Mesendoderm (in vitro differentiated cells): ENCODE data around the gene SLC16A3.
"Not testable (repeated sequence)": the region's sequence is repeated elsewhere in the genome, so short reads cannot be mapped to it uniquely, and the experiment has no call there.

Source experiments
- DNase-seq: peaks from one replicate; pipeline ENCODE4 v3.0.0; 2013
- H2AK5ac ChIP-seq: 2 replicates; pipeline ENCODE4 v1.6.1; 2013; ENCODE audit warnings: low read length, inconsistent platforms
- H2BK120ac ChIP-seq: 2 replicates; pipeline ENCODE4 v1.6.1; 2013; ENCODE audit warnings: low read depth, mild to moderate bottlenecking, low read length, moderate library complexity, mixed read lengths
- H2BK15ac ChIP-seq: replicated peaks from 2 replicates; pipeline ENCODE4 v1.6.1; 2013; ENCODE audit warnings: low read depth, mild to moderate bottlenecking, moderate library complexity
- H2BK5ac ChIP-seq: 2 replicates; pipeline ENCODE4 v1.6.1; 2013; ENCODE audit warnings: low read length, inconsistent platforms
- H3K18ac ChIP-seq: 2 replicates; pipeline ENCODE4 v1.6.1; 2013; ENCODE audit warnings: mild to moderate bottlenecking, low read length, mixed read lengths
- H3K23ac ChIP-seq: one replicate; pipeline ENCODE4 v1.6.1; 2013; ENCODE audit warnings: low read length
- H3K27ac ChIP-seq: 2 replicates; pipeline ENCODE4 v1.5.1; 2013; ENCODE audit warnings: low read depth, mild to moderate bottlenecking, inconsistent platforms, low read length, moderate library complexity
- H3K27me3 ChIP-seq: 2 replicates; pipeline ENCODE4 v1.6.1; 2013; ENCODE audit warnings: low read length, control low read depth, mild to moderate bottlenecking, inconsistent platforms; ENCODE audit not compliant: insufficient read depth, poor library complexity
- H3K36me3 ChIP-seq: 2 replicates; pipeline ENCODE4 v1.6.1; 2013; ENCODE audit warnings: low read length, inconsistent platforms; ENCODE audit not compliant: control insufficient read depth, insufficient read depth
- H3K4ac ChIP-seq: one replicate; pipeline ENCODE4 v1.6.1; 2013; ENCODE audit warnings: low read depth, mild to moderate bottlenecking, low read length, moderate library complexity
- H3K4me1 ChIP-seq: 2 replicates; pipeline ENCODE4 v1.6.1; 2013; ENCODE audit warnings: low read depth, low read length, inconsistent platforms; ENCODE audit not compliant: control insufficient read depth
- H3K4me2 ChIP-seq: 2 replicates; pipeline ENCODE4 v1.6.1; 2013; ENCODE audit warnings: low read length
- H3K4me3 ChIP-seq: 2 replicates; pipeline ENCODE4 v1.5.1; 2013; ENCODE audit warnings: mild to moderate bottlenecking, low read length
- H3K56ac ChIP-seq: one replicate; pipeline ENCODE4 v1.6.1; 2013; ENCODE audit warnings: low read length
- H3K79me1 ChIP-seq: 2 replicates; pipeline ENCODE4 v1.6.1; 2013; ENCODE audit warnings: low read length, inconsistent platforms
- H3K79me2 ChIP-seq: 2 replicates; pipeline ENCODE4 v1.6.1; 2013; ENCODE audit warnings: mild to moderate bottlenecking, low read length; ENCODE audit not compliant: control insufficient read depth, insufficient read depth
- H3K9ac ChIP-seq: 2 replicates; pipeline ENCODE4 v1.6.1; 2013; ENCODE audit warnings: low read length, inconsistent platforms
- H4K5ac ChIP-seq: one replicate; pipeline ENCODE4 v1.6.1; 2013; ENCODE audit warnings: low read length
- H4K8ac ChIP-seq: one replicate; pipeline ENCODE4 v1.6.1; 2013; ENCODE audit warnings: low read depth, mild to moderate bottlenecking, control low read depth, low read length, moderate library complexity
- WGBS: extraction: QIAGEN DNeasy Blood & Tissue Kit; methylation state at CpG from one replicate; pipeline ENCODE4 v1.1.7; 2013; ENCODE audit warnings: low lambda C conversion rate, missing lambda C conversion rate; ENCODE audit not compliant: insufficient coverage; ENCODE audit errors: extremely low coverage; 5-methylcytosine and 5-hydroxymethylcytosine counted together

The SLC16A3 gene

GRCh38 chr17:82186221-82186620 lies 42.6 kb upstream of the SLC16A3 start:
- H3K36me3 ChIP-seq, result peaks cover 2% of the 10 kb centered on the region
- no peak overlapping the region for H2BK5ac ChIP-seq
- no peak overlapping the region for H4K8ac ChIP-seq
- H3K9ac ChIP-seq, result no peak overlapping the region
- no peak overlapping the region for H3K27ac ChIP-seq
- no peak overlapping the region for H3K56ac ChIP-seq
- no peak overlapping the region for H3K18ac ChIP-seq
- H2AK5ac ChIP-seq, result no peak overlapping the region
- no CpG with 5 or more reads among the region's 15 CpGs for WGBS
- no peak for DNase-seq
- H3K4ac ChIP-seq, result no peak overlapping the region
- no peak overlapping the region for H2BK120ac ChIP-seq
- no peaks in the 10 kb centered on the region for H3K79me2 ChIP-seq
- H3K79me1 ChIP-seq, result no peaks in the 10 kb centered on the region
- H3K4me2 ChIP-seq, result no peak overlapping the region
- no peaks in the 10 kb centered on the region for H3K4me1 ChIP-seq
- H4K5ac ChIP-seq, result no peak overlapping the region
- no peak overlapping the region for H2BK15ac ChIP-seq
- H3K23ac ChIP-seq, result no peak overlapping the region
- no peak overlapping the region for H3K4me3 ChIP-seq
- H3K27me3 ChIP-seq, result no peaks in the 10 kb centered on the region

GRCh38 chr17:82187500-82187899 lies 41.3 kb upstream of the SLC16A3 start:
- H2BK120ac ChIP-seq, result no peak overlapping the region
- no peak overlapping the region for H3K9ac ChIP-seq
- H3K18ac ChIP-seq, result no peak overlapping the region
- H3K4me1 ChIP-seq, result no peaks in the 10 kb centered on the region
- H3K4me2 ChIP-seq, result no peak overlapping the region
- no peak overlapping the region for H3K56ac ChIP-seq
- no peak overlapping the region for H4K8ac ChIP-seq
- no peak overlapping the region for H3K4me3 ChIP-seq
- DNase-seq, result no peak
- no peak overlapping the region for H3K23ac ChIP-seq
- no peak overlapping the region for H4K5ac ChIP-seq
- WGBS, result no CpG with 5 or more reads among the region's 23 CpGs
- H2BK5ac ChIP-seq, result no peak overlapping the region
- no peak overlapping the region for H3K27ac ChIP-seq
- H3K36me3 ChIP-seq, result peaks cover 2% of the 10 kb centered on the region
- H3K27me3 ChIP-seq, result no peaks in the 10 kb centered on the region
- H3K79me1 ChIP-seq, result no peaks in the 10 kb centered on the region
- no peaks in the 10 kb centered on the region for H3K79me2 ChIP-seq
- H3K4ac ChIP-seq, result no peak overlapping the region
- no peak overlapping the region for H2BK15ac ChIP-seq
- no peak overlapping the region for H2AK5ac ChIP-seq

- no peak overlapping the region for H3K18ac ChIP-seq
- no peak overlapping the region for H2BK15ac ChIP-seq
- H3K9ac ChIP-seq, result no peak overlapping the region
- peaks cover 3% of the 10 kb centered on the region for H3K36me3 ChIP-seq
- H3K79me1 ChIP-seq, result no peaks in the 10 kb centered on the region
- no peak overlapping the region for H3K4me3 ChIP-seq
- no peaks in the 10 kb centered on the region for H3K79me2 ChIP-seq
- no peaks in the 10 kb centered on the region for H3K27me3 ChIP-seq
- no peak overlapping the region for H3K27ac ChIP-seq
- H3K4me1 ChIP-seq, result no peaks in the 10 kb centered on the region
- no peak overlapping the region for H4K8ac ChIP-seq
- H2BK120ac ChIP-seq, result no peak overlapping the region
- no peak overlapping the region for H3K4me2 ChIP-seq
- H4K5ac ChIP-seq, result no peak overlapping the region
- no peak overlapping the region for H2BK5ac ChIP-seq
- WGBS, result no CpG with 5 or more reads among the region's 26 CpGs
- no peak overlapping the region for H3K4ac ChIP-seq
- no peak overlapping the region for H3K56ac ChIP-seq
- DNase-seq, result no peak
- H2AK5ac ChIP-seq, result no peak overlapping the region
- H3K23ac ChIP-seq, result no peak overlapping the region
Measured at GRCh38 chr17:82188001-82188961, 40.6 kb upstream of the SLC16A3 start.

- H3K4ac ChIP-seq, H3K4me3 ChIP-seq, H2BK15ac ChIP-seq, H2AK5ac ChIP-seq, H3K18ac ChIP-seq, H3K79me1 ChIP-seq, H3K27me3 ChIP-seq, H4K5ac ChIP-seq, H2BK120ac ChIP-seq, H3K4me2 ChIP-seq, H3K27ac ChIP-seq, H3K4me1 ChIP-seq, H2BK5ac ChIP-seq, H4K8ac ChIP-seq, H3K23ac ChIP-seq, H3K9ac ChIP-seq, H3K56ac ChIP-seq, H3K79me2 ChIP-seq, DNase-seq, H3K36me3 ChIP-seq: not testable (repeated sequence)
- no CpG with 5 or more reads among the region's 6 CpGs for WGBS
Measured at GRCh38 chr17:82193050-82193449, 35.8 kb upstream of the SLC16A3 start.

- Histone ChIP-seq H3K9ac (no peak overlapping the region), H3K27ac (no peak overlapping the region), H3K27me3 (no peaks in the 10 kb centered on the region), H2BK5ac (no peak overlapping the region), H2BK15ac (no peak overlapping the region), H2BK120ac (no peak overlapping the region), H3K79me2 (no peaks in the 10 kb centered on the region), H3K56ac (no peak overlapping the region), H3K36me3 (peaks cover 1% of the 10 kb centered on the region), H3K18ac (no peak overlapping the region), H3K4ac (no peak overlapping the region), H3K4me2 (no peak overlapping the region), H3K79me1 (no peaks in the 10 kb centered on the region), H4K5ac (no peak overlapping the region), H3K23ac (no peak overlapping the region), H2AK5ac (no peak overlapping the region), H3K4me1 (no peaks in the 10 kb centered on the region), H4K8ac (no peak overlapping the region), H3K4me3 (no peak overlapping the region)
- DNase-seq, result no peak
- WGBS, result no CpG with 5 or more reads among the region's 16 CpGs
Measured at GRCh38 chr17:82193520-82194220, 35.2 kb upstream of the SLC16A3 start.
